Right lobe of liver (tissue), 6 donors: ENCODE results near the gene SIK2. TPM values are rescaled to one million over a fixed set of nuclear protein-coding genes. Genes with fewer than 3 reads are reported as not detected.
A peak's percentile ranks its signal among the peaks of the same experiment; 100 is the strongest.

Experiments used
- ATAC-seq, 4 donors: fragments of 200-7000 bp; cut with Tn5 transposase; one replicate each; pipeline ENCODE4 v1.9.1; 2020; ENCODE audit warnings: mild to moderate bottlenecking in 4 of 4, moderate library complexity in 4 of 4
- DNase-seq, 3 donors: peaks; one replicate each; pipeline ENCODE4 v3.0.0-alpha.2; 2020
- H3K27ac ChIP-seq, 3 donors: fragments of 200-600 bp; one replicate each; pipeline ENCODE4 v1.8.0; 2022
- H3K27me3 ChIP-seq, 2 donors: fragments of 200-600 bp; one replicate each; pipeline ENCODE4 v1.8.0; 2022
- H3K36me3 ChIP-seq, 4 donors: fragments of 200-600 bp; sonication (generic) in 1 of 4; one replicate each; pipeline versions ENCODE4 v1.5.1 to v1.8.0; 2017 to 2022; ENCODE audit warnings: control low read depth in 1 of 4
- H3K4me1 ChIP-seq, 4 donors: fragments of 200-600 bp; sonication (generic) in 1 of 4; one replicate each; pipeline versions ENCODE4 v1.5.1 to v1.8.0; 2017 to 2022; ENCODE audit warnings: control low read depth in 1 of 4
- H3K4me3 ChIP-seq, 3 donors: fragments of 200-600 bp; one replicate each; pipeline ENCODE4 v1.8.0; 2022
- H3K9me3 ChIP-seq, 4 donors: fragments of 200-600 bp; sonication (generic) in 1 of 4; one replicate each; pipeline versions ENCODE4 v1.5.1 to v1.8.0; 2017 to 2022; ENCODE audit warnings: control low read depth in 1 of 4
- CTCF ChIP-seq, 4 donors: fragments of 200-600 bp in 3 of 4; fragments of 450-650 bp in 1 of 4; IDR thresholded peaks; one replicate each; pipeline versions ENCODE4 v1.5.1 to v1.8.0; 2016 to 2022; ENCODE audit warnings: antibody characterized with exemption in 4 of 4, mild to moderate bottlenecking in 2 of 4
- POLR2A ChIP-seq: fragments of 450-650 bp; IDR thresholded peaks from one replicate; pipeline ENCODE4 v1.6.1; 2017; ENCODE audit warnings: antibody characterized with exemption, mild to moderate bottlenecking
- WGBS: methylation state at CpG from one replicate; pipeline ENCODE4 v1.1.6; 2018; ENCODE audit warnings: low coverage, low lambda C conversion rate; ENCODE audit not compliant: insufficient coverage; ENCODE audit errors: missing lambda C conversion rate; 5-methylcytosine and 5-hydroxymethylcytosine counted together
- intact Hi-C, 2 donors: fragments of 100-400 bp; cut with DNase I; formaldehyde crosslinking; loops; one replicate each; pipeline versions ENCODE4 v1.11.2 to v1.14.1; 2022
- total RNA-seq, 6 experiments: library from RNA; depleted of rRNA in 2 of 6; stranded (reverse); fragments of >200 nt in 2 of 6; fragmentation: NEBNext Ultra II Directional in 3 of 6; extraction: Animal tissue kit (Norgen Biotek cat#: 25700) in 3 of 6; gene quantifications; one replicate each; pipeline versions ENCODE4 v1.1.0 to v1.2.4, GENCODE V29; 2016 to 2023
- donor health status: DM: no; HTN: yes; CAD: no.
- donor health status: DM: no; HTN: no; CAD: no.
- donor health status: DM: no; HTN: no; CAD: no.
- donor health status: DM: no; HTN: yes; CAD: no.
- donor health status: DM: no; HTN: yes; CAD: no.

Gene SIK2
- total RNA-seq, 6 experiments from 2014 or later = 15.4 to 39.5 (median 26.4) TPM

- H3K36me3 ChIP-seq = no peaks in the 10 kb centered on the region
- H3K4me1 ChIP-seq = peaks cover 10 to 84% (median 42%) of the 10 kb centered on the region in 4 donors
- DNase-seq (no peak), ATAC-seq (no peak)
- no peak overlapping the region for H3K4me3 ChIP-seq
- no peak for TF ChIP-seq POLR2A
- TF ChIP-seq CTCF (IDR thresholded peaks at IDR 0.05) = no peak
- peak overlapping the region; percentile 93 to 99 (median 99) for H3K27ac ChIP-seq
- no peaks in the 10 kb centered on the region for H3K27me3 ChIP-seq
- WGBS = 83% methylated on average over 2 of the region's 8 CpGs
- intact Hi-C loops = no loop called here
- no peaks in the 10 kb centered on the region for H3K9me3 ChIP-seq
Measured at GRCh38 chr11:111734101-111734953, 132.1 kb downstream of the SIK2 start.

- 58% methylated on average over 5 of the region's 6 CpGs for WGBS
- no peak for TF ChIP-seq POLR2A
- TF ChIP-seq CTCF (IDR thresholded peaks at IDR 0.05) = no peak
- Histone ChIP-seq H3K9me3 (no peaks in the 10 kb centered on the region), H3K27ac (peak overlapping the region; percentile 93 to 99 (median 99)), H3K27me3 (no peaks in the 10 kb centered on the region), H3K4me3 (no peak overlapping the region), H3K4me1 (peaks cover 10 to 84% (median 43%) of the 10 kb centered on the region in 4 donors), H3K36me3 (no peaks in the 10 kb centered on the region)
- DNase-seq (no peak), ATAC-seq (no peak)
- intact Hi-C loops = loop anchor here in 1 of 2 donors (5.0 kb wide), 1 partner anchor 37 kb away; no protein-coding TSS in a partner anchor
Measured at GRCh38 chr11:111734954-111735261, 132.7 kb downstream of the SIK2 start.

GRCh38 chr11:111735262-111736116 is 133.2 kb downstream of the SIK2 start:
- H3K4me1 ChIP-seq = peaks cover 7 to 78% (median 41%) of the 10 kb centered on the region in 4 donors
- H3K27ac ChIP-seq = peak overlapping the region; percentile 93 to 99 (median 99)
- H3K27me3 ChIP-seq = no peaks in the 10 kb centered on the region
- H3K36me3 ChIP-seq = peaks cover 0 to 4% (median under 1%) of the 10 kb centered on the region in 4 donors
- ATAC-seq (peak; percentile 37 to 53 (median 48)), DNase-seq (peak; percentile 79 to 87 (median 85))
- peak overlapping the region in 2 of 3 donors; percentile 43 to 48 for H3K4me3 ChIP-seq
- WGBS = 26% methylated on average over 6 of the region's 19 CpGs
- TF ChIP-seq CTCF (IDR thresholded peaks at IDR 0.05) (no peak), POLR2A (peak; percentile 65)
- H3K9me3 ChIP-seq = no peaks in the 10 kb centered on the region
- intact Hi-C loops = loop anchor here in 1 of 2 donors (5.0 kb wide), 1 partner anchor 37 kb away; no protein-coding TSS in a partner anchor

GRCh38 chr11:111736181-111736590 is 133.9 kb downstream of the SIK2 start:
- Histone ChIP-seq H3K4me3 (no peak overlapping the region), H3K9me3 (no peaks in the 10 kb centered on the region), H3K27me3 (no peaks in the 10 kb centered on the region), H3K4me1 (peaks cover 7 to 71% (median 40%) of the 10 kb centered on the region in 4 donors), H3K27ac (peak overlapping the region; percentile 93 to 99 (median 99)), H3K36me3 (peaks cover 0 to 10% (median 5%) of the 10 kb centered on the region in 4 donors)
- TF ChIP-seq CTCF (IDR thresholded peaks at IDR 0.05) (no peak), POLR2A (no peak)
- no peak for DNase-seq
- WGBS = 33% methylated on average over 10 of the region's 11 CpGs
- ATAC-seq = no peak
- intact Hi-C loops = loop anchor here in 1 of 2 donors (5.0 kb wide), 1 partner anchor 36 kb away; no protein-coding TSS in a partner anchor
